ENCODE measurements around the gene NOL11. TPM values are rescaled to one million over a fixed set of nuclear protein-coding genes. Genes with fewer than 3 reads are reported as not detected.
"Not testable (repeated sequence)": the region's sequence is repeated elsewhere in the genome, so short reads cannot be mapped to it uniquely, and the experiment has no call there.

The NOL11 gene
- total RNA-seq, 2 donors from 2014 or later, result 26.1 to 32.4 TPM

DNA sequence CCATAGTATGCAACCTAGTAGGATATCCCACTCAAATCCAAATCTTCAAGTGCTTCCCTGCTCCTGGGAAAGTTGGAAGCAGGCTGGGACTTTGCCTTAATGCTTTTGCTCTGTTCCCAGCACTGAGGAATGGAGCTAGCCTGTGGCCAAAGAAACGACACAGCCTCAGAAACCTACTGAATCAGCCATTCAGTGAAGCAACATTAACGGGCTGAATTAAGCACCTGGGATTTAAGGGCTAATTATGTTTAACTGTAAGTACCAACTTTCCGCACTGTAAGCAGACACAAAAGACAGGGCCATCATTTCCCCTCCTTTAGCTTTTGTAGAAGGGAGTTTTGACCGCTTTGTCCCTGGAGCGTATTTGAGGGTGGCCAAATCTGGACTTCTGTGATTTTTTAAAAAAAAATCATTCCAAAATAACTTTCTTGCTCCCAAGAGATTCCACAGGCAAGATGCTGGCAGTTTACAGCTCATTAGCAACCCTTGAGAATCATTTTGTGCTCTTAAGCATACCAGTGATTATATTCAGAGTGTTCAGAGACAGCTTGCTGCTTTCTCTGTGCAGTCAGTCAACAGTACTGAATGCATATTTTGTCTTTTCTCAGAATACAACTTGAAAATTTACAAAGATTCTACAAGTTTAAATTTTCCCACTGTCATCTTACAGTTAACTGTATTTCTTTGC lies 17.6 kb upstream of the NOL11 start:
- DNase-seq (no peak), ATAC-seq (no peak)
- intact Hi-C loops (cut with DNase I), result no loop called here

DNA sequence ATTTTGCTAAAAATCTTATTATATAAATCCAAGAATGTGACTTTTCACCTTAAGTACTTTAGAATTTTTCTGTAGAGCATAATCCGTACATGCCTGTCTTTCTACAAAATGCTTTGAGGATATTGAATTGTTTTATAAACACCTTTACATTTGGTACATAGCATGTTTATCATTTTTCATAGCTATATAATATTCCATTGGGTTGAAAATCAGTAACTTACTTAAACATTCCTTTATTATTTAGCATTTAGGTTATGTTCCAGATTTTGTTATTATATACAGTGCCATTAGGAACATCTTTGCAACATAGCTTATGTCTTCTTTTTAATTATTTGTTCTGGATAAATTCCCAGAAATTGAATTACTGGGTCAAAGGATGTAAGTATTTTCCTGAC lies 17.0 kb upstream of the NOL11 start:
- intact Hi-C loops (cut with DNase I), result no loop called here
- DNase-seq (no peak), ATAC-seq (no peak)

DNA sequence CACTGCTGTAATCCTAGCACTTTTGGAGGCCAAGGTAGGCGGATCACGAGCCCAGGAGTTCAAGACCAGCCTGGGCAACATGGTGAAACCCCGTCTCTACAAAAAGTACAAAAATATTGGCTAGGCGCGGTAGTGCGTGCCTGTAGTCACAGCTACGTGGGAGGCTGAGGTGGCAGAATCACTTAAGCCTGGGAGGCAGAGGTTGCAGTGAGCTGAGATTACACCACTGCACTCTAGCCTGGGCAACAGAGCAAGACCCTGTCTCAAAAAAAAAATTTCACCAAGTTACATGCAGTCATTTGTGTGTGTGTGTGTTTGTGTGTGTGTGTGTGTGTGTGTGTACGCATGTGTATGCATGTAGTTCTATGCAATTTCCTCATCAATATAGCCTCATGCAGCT lies 14.9 kb upstream of the NOL11 start:
- intact Hi-C loops (cut with DNase I); ATAC-seq; DNase-seq: not testable (repeated sequence)

DNA sequence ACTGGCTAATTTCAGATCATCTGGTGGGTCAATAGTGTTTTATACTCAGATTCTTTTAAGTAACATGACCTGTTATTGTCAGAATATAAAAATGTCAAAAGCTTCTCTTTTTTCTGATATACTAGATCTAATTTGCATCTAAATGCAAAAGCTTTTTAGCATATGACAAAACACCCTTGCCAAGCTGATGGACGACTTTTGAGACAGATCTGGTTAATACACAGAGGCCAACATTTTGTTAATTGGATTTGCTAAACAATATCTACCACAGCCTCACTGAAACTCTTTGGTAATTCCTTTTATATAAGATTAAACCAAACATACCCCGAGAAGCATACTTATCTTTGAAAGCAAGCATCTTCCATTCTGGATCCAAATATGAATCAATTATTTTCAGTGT lies 10.3 kb upstream of the NOL11 start:
- intact Hi-C loops (cut with DNase I), result no loop called here
- ATAC-seq (no peak), DNase-seq (no peak)

DNA sequence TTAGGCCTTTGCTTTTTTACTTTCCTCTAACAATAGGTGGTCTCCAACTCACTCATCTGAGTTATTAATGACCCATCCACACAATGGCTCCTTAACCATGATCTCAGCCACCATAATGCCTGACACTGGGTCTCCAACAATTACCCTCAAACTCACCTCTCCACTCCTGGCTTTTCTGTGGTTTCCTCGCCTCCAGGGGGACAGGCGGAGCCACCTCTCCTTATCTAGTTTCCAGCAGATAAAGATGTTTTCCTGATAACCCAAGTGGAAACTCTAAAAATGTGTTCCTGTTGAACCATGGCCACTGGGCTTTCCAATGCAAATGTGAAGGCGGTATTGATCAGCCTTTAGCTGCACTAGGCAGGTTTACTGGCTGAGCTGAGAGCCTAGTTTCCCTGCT lies 9.4 kb upstream of the NOL11 start:
- intact Hi-C loops (cut with DNase I), result no loop called here
- ATAC-seq, result no peak
- no peak for DNase-seq

DNA sequence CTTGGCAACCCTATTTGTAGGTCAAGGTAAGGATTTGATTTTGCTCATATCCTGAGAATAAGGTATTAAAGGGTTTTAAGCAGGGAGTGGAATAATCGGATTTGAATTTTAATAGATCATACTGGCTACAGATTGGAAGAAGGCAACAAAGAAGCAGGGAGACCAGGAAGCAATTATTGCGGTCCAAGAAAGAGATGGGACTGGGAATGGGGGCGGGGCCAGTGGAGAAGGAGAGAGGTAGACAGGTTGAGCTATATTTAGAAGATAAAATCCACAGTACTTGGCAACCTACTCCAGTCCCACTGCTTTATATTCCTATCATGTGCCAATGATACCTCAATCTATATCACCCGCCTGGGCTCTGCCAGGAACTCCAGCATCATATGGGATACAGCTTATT lies 5.8 kb upstream of the NOL11 start:
- intact Hi-C loops (cut with DNase I), result loop anchor here in 1 of 2 donors (10.0 kb wide), 2 partner anchors 63 to 347 kb away; partner anchors contain the start of gene PSMD12
- ATAC-seq, result no peak
- no peak for DNase-seq

DNA sequence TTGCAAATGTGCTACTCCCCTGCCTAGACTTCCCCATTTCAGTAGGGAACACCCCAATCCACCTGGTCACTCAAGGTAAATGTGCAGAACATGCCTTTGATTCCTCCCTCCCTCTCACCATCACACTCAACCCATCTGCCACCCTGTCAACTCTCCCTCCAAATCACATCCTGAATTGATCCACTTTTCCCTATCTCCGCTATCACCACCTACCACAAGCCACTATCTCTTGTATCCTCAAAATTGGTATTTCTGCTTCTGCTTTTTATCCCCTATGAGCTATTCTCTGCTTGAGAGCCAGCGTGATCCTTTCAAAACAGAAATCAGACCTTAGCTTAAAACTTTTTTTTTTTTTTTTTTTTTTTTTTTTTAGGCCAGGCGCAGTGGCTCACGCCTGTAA lies 5.4 kb upstream of the NOL11 start:
- DNase-seq (no peak), ATAC-seq (no peak)
- intact Hi-C loops (cut with DNase I), result loop anchor here in 1 of 2 donors (10.0 kb wide), 2 partner anchors 62 to 348 kb away; partner anchors contain the start of gene PSMD12

DNA sequence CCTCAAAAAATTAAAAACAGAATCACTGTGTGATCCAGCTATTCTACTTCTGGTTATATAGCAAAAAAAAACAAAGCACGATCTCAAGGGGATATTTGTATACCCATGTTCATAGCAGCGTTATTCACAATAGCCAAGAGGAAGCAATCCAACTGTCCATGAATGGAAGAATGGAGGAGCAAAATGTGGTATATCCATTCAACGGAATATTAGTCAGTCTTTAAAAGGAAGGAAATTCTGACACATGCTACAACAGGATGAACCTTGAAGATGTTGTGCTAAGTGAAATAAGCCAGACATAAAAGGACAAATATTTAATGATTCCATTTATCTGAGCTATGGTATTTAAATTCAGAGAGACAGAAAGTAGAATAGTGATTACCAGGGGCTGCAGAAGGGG lies 4.6 kb upstream of the NOL11 start:
- DNase-seq (no peak), ATAC-seq (no peak)
- intact Hi-C loops (cut with DNase I), result loop anchor here in 1 of 2 donors (10.0 kb wide), 2 partner anchors 62 to 348 kb away; partner anchors contain the start of gene PSMD12

DNA sequence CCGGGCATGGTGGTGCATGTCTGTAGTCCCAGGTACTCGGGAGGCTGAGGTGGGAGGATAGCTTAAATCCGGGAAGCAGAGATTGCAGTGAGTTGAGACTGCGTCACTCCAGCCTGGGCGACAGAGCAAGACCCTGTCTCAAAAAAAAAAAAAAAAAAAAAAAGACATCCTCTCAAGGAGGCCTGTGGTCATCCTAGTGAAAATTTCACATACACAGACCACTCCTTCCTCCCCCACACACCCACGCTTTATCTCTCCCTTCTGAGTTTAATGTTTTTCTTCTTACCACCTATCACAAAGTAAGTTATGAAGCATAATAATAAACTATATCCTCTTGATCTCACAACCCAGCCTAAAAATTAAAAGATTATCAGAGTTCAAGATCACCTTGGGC lies 1.3 kb upstream of the NOL11 start:
- intact Hi-C loops (cut with DNase I), result loop anchor here in 1 of 2 donors (10.0 kb wide), 2 partner anchors 58 to 352 kb away; partner anchors contain the start of gene PSMD12
- ATAC-seq (no peak), DNase-seq (no peak)

DNA sequence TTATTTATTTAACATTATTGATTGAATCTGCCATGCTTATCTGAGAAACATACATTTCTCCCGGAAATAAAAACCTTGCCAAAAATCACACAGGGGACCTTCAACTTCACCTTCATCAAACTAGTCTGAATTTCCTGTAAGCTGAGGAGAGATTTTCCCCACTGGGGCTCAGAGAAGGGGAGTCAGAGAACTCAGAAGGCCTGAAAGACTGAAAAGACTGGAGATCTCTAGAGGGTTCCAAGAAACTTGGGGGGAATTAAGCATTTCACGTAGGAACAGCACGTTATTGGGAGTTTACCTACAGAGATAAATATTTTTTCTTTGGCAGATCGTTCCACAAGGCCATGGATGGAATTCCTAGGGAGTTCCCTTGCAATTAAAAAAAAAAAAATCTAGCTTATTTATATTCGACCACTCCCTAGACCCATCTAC lies 528 bp upstream of the NOL11 start:
- intact Hi-C loops (cut with DNase I), result loop anchor here in 1 of 2 donors (10.0 kb wide), 2 partner anchors 58 to 352 kb away; partner anchors contain the start of gene PSMD12
- no peak for DNase-seq
- ATAC-seq, result peak in 1 of 2 donors; percentile 5

DNA sequence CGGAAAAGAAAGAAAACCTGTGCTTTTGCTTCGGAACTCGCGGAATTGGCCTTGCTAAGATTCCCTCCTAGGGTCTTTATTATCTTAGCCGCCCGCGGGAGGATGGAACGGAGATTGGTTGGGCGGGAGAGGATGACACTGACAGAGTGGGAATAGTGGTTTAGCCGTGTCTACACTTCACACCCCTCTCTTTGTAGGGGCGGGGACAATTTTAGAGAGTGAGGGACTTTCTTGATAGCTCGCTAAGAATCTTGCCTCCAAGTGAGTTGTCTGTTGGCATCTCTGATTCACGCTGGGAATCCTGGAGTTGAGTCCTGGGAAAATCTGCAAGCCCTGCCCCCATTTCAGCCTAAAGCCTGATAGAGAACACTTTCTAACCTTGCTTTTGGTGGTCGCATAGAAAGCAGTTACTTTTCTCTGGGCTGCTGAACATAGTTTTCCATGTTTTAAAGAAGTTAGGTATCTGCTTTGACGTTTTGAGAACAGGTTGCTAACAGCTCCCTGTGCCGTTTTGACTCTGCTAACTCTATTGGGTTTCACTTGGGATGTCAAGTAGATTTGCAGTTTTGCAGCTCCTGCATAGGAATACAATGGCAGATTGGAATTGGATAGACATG lies 697 bp downstream of the NOL11 start:
- intact Hi-C loops (cut with DNase I), result loop anchor here in 1 of 2 donors (10.0 kb wide), 2 partner anchors 56 to 354 kb away; partner anchors contain the start of gene PSMD12
- DNase-seq, result no peak
- ATAC-seq, result peak in 1 of 2 donors; percentile 36

DNA sequence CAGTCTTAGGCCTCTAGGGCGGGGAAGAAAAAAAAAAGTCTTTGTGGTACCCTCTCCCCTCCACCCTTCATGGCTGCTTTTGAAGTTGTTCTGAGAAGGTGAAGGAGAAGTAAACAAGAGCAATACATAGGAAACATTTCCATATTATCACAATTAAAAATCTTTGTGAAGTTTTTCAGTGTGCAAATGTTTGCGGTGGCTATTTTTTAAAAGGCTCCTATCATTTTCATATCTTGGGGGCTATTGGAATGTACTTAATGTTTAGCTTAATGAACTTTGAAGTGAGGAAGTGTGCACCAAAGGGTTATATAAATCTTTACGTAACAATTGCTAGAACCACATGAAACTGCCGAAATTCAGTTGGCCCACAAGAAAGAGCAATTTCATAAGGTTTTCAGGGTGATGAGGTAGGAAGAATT lies 7.6 kb downstream of the NOL11 start:
- intact Hi-C loops (cut with DNase I), result loop anchor here in 1 of 2 donors (10.0 kb wide), 1 partner anchor 199 kb away; no protein-coding TSS in a partner anchor
- ATAC-seq, result no peak

DNA sequence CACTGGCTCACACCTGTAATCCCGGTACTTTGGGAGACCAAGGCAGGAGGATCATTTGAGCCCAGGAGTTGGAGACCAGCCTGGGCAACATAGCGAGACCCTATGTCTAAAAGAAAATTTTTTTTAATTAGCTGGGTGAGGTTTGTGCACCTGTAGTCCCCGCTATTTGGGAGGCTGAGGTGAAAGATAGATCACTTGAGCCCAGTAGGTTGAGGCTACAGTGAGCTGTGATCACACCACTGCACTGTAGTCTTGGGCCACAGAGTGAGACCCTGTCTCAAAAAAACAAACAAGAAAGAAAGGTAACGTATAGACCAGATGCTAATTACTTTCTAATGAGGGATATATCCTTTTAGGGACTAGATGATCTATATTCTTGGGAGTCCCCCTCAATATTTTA lies 8.1 kb downstream of the NOL11 start:
- ATAC-seq, result no peak
- no peak for DNase-seq

More for the DNA sequence above, 7.6 kb downstream of the NOL11 start:
- no peak for DNase-seq

DNA sequence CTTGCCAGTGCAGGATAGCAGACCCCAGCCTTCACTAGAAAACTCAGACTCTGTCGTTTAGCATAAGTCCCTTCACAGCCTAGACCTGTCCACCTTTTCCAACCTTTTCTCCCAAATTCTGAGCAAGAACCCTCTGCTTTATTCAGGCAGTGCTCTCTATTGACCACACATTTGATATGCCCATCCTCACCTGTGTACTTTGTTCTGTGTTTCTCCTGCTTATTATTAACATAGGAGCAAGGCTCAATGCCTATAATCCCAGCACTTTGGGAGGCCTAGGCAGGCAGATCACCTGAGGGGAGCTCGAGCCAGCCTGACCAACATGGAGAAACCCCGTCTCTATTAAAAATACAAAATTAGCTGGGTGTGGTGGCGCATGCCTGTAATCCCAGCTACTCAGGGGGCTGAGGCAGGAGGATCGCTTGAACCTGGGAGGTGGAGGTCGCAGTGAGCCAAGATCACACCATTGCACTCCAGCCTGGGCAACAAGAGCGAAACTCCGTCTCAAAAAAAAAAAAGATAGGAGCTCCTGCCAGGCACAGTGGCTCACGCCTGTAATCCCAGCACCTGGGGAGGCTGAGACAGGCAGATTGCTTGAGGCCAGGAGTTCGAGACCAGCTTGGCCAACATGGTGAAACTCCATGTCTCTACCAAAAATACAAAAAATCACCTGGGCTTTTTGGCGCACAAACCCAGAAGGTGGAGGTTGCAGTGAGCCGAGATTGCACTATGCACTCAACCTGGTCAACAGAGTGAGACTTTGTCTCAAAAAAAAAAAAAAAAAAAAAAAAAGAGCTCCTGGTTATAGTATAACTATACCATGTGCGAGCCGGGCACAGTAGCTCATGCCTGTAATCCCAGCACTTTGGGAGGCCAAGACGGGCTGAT lies 9.7 kb downstream of the NOL11 start:
- intact Hi-C loops (cut with DNase I), result loop anchor here in 1 of 2 donors (10.0 kb wide), 1 partner anchor 197 kb away; no protein-coding TSS in a partner anchor
- not testable (repeated sequence) for ATAC-seq, DNase-seq

More for the DNA sequence above, 8.1 kb downstream of the NOL11 start:
- intact Hi-C loops (cut with DNase I), result loop anchor here in 1 of 2 donors (10.0 kb wide), 1 partner anchor 199 kb away; no protein-coding TSS in a partner anchor

DNA sequence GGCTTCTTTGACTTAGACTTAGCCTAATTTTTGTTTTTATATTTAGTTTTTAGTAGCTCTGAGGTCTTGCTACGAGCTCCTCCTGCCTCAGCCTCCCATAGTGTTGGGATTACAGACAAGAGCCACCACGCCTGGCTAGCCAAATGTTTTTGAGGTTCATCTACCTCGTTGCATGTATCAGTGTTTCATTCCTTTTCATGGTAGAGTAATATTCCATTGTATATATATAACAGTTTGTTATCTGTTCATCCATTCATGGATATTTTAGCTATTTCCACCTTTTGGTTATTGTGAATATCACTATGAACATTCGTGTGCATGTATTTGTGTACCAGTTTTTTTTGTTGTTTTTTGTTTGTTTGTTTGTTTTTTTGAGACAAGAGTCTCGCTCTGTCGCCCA lies 12.2 kb downstream of the NOL11 start:
- DNase-seq (no peak), ATAC-seq (no peak)
- intact Hi-C loops (cut with DNase I), result loop anchor here in 1 of 2 donors (10.0 kb wide), 1 partner anchor 195 kb away; no protein-coding TSS in a partner anchor

DNA sequence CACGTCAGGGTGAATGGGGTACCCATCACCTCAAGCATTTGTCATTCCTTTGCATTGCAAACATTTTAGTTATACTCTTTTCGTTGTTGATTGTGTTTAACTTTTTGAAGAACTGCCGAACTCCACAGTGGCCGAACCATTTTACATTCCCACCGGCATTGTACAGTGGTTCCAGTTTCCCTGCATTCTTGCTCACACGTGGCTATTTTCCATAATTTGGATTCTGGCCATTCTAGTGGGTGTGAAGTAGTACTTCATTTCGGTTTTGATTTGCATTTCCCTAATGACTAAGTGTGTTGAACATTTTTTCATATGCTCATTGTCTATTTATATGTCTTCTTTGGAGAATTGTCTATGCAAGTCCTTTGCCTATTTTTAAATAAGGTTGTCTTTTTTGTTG lies 13.0 kb downstream of the NOL11 start:
- intact Hi-C loops (cut with DNase I), result no loop called here
- DNase-seq, result no peak
- no peak for ATAC-seq

DNA sequence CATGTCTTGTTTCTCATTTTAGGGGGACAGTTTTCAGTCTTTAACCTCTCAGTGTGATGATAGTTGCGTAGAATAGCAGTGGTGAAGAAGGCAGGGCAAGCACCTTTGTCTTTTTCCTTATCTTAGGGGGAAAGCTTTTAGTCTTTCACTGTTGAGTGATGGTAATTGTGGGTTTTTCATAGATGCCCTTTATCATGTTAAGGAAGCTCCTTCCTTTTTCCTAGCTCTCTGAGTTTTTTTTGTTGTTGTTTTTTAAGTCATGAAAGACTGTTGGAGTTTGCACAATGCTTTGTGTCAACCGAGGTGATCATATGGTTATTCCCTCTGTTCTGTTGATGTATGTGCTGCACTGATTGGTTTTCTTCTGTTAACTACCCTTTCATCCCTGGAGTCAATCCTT lies 15.7 kb downstream of the NOL11 start:
- intact Hi-C loops (cut with DNase I), result no loop called here
- ATAC-seq (no peak), DNase-seq (no peak)

DNA sequence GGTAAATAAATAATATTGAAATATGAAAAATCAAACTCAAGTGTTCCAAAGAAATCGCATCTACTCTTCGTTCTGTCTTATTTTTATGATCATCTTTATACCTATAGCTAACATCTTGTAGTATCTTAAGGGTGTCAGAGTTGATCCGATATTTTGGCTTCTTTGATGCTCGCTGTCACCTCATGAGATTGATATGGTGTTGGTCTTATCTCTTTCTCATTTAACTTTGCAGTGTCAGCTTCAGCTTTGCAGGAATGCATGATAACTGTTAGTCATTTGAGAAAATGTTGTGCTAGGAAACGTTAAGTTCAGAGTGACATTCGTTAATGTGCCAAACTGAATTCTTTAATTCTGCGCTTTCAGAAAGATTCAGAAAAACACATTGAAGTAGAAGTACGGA lies 19.4 kb downstream of the NOL11 start:
- DNase-seq, result no peak
- no peak for ATAC-seq
- intact Hi-C loops (cut with DNase I), result no loop called here

DNA sequence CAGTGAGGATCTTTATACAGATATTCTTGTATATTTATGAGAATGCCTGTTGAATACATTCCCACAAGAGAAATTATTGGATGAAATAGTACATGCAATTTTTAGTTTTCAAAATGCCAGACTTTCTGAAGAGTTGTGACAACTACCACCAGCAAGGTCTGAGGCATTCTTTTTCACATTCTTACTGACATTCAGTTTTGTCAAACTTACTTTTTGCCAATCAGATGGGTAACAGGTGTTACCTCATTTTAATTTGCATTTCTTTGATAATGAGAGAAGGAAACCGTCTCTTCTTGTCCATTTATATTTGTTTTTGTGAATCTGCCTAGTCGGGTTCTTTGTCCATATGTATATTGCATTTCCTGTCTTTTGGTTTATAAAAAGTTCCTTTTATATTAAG lies 24.3 kb downstream of the NOL11 start:
- DNase-seq, result no peak
- intact Hi-C loops (cut with DNase I), result no loop called here
- ATAC-seq, result no peak

Data from left cardiac atrium (tissue), 4 donors.